Esophagus squamous epithelium (tissue), 4 donors: ENCODE measurements around the gene TRAPPC10.

Experiments
- POLR2A ChIP-seq, 4 donors: fragments of 450-650 bp; IDR thresholded peaks; one replicate each; pipeline ENCODE4 v1.6.1; 2017; ENCODE audit warnings: antibody characterized with exemption in 4 of 4, mild to moderate bottlenecking in 4 of 4, moderate library complexity in 3 of 4
- TF ChIP-seq, protein P1 (sequence below), 6 experiments: fragments of 450-650 bp in 4 of 6; fragments of 200-600 bp in 2 of 6; sonication (generic) in 2 of 6; IDR thresholded peaks; one replicate each; pipeline ENCODE4 v1.5.1; 2016 to 2019; ENCODE audit warnings: antibody characterized with exemption in 6 of 6, mild to moderate bottlenecking in 4 of 6, moderate library complexity in 4 of 6

DNA sequence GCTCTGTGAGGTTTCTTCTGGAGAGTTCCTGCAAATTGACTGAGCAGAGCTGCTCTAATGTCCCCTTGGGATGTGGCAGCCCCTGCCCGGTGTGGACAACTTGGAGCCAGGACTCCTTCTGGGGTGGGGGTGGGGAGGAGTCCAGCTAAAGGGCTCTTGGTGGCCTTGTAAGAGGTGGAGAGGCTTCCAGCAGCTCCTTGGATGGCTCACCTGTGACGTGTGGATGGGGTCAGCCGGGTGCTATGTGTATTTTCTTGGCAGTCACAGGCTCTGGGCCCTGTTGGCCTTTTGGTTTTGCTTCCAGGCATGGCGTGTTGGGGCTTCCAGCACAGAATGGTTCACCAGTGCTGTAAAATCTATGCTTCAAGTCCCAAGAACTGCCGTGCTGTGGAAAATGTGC lies 38.2 kb downstream of the TRAPPC10 start:
- TF ChIP-seq, protein P1, sequence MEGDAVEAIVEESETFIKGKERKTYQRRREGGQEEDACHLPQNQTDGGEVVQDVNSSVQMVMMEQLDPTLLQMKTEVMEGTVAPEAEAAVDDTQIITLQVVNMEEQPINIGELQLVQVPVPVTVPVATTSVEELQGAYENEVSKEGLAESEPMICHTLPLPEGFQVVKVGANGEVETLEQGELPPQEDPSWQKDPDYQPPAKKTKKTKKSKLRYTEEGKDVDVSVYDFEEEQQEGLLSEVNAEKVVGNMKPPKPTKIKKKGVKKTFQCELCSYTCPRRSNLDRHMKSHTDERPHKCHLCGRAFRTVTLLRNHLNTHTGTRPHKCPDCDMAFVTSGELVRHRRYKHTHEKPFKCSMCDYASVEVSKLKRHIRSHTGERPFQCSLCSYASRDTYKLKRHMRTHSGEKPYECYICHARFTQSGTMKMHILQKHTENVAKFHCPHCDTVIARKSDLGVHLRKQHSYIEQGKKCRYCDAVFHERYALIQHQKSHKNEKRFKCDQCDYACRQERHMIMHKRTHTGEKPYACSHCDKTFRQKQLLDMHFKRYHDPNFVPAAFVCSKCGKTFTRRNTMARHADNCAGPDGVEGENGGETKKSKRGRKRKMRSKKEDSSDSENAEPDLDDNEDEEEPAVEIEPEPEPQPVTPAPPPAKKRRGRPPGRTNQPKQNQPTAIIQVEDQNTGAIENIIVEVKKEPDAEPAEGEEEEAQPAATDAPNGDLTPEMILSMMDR (IDR thresholded peaks at IDR 0.05): no peak
- TF ChIP-seq POLR2A (IDR thresholded peaks at IDR 0.05): no peak
